H9 (cell line): ENCODE results near the gene BCAS3. TPM values are rescaled to one million over a fixed set of nuclear protein-coding genes. Genes with fewer than 3 reads are reported as not detected.

ENCODE experiments used
- DNase-seq: peaks from one replicate; pipeline ENCODE4 v3.0.0-alpha.2; 2017
- H2AFZ ChIP-seq: one replicate; pipeline ENCODE4 v1.6.1; 2013; ENCODE audit warnings: mild to moderate bottlenecking, low read length, control low read depth, moderate library complexity
- H2AK5ac ChIP-seq: 2 replicates; pipeline ENCODE4 v1.6.1; 2013; ENCODE audit warnings: low read length, control low read depth, mixed read lengths; ENCODE audit not compliant: insufficient read length
- H2BK120ac ChIP-seq: one replicate; pipeline ENCODE4 v1.6.1; 2013; ENCODE audit warnings: low read depth, mild to moderate bottlenecking, low read length, control low read depth, inconsistent platforms; ENCODE audit not compliant: poor library complexity, severe bottlenecking
- H2BK12ac ChIP-seq: 2 replicates; pipeline ENCODE4 v1.6.1; 2013; ENCODE audit warnings: low read length, control low read depth, mixed read lengths, low read depth; ENCODE audit not compliant: insufficient read length
- H2BK15ac ChIP-seq: 2 replicates; pipeline ENCODE4 v1.6.1; 2013; ENCODE audit warnings: low read depth, low read length, control low read depth
- H2BK20ac ChIP-seq: one replicate; pipeline ENCODE4 v1.6.1; 2013; ENCODE audit warnings: low read depth, mild to moderate bottlenecking, low read length, control low read depth, inconsistent platforms; ENCODE audit not compliant: poor library complexity, severe bottlenecking
- H2BK5ac ChIP-seq: 2 replicates; pipeline ENCODE4 v1.6.1; 2013; ENCODE audit warnings: low read length, control low read depth, mixed read lengths; ENCODE audit not compliant: insufficient read length
- H3K14ac ChIP-seq: 2 replicates; pipeline ENCODE4 v1.6.1; 2013; ENCODE audit warnings: low read length, control low read depth; ENCODE audit not compliant: insufficient read depth
- H3K18ac ChIP-seq: 2 replicates; pipeline ENCODE4 v1.6.1; 2013; ENCODE audit warnings: low read depth, mild to moderate bottlenecking, mixed read lengths, low read length, control low read depth; ENCODE audit not compliant: insufficient read length
- H3K23ac ChIP-seq: 2 replicates; pipeline ENCODE4 v1.6.1; 2013; ENCODE audit warnings: low read length, control low read depth, mixed read lengths, low read depth; ENCODE audit not compliant: insufficient read length
- H3K23me2 ChIP-seq: 2 replicates; pipeline ENCODE4 v1.6.1; 2013; ENCODE audit warnings: low read depth, mild to moderate bottlenecking, mixed read lengths, low read length, control low read depth; ENCODE audit not compliant: insufficient read length, poor library complexity, severe bottlenecking
- H3K27ac ChIP-seq: 2 replicates; pipeline ENCODE4 v1.5.1; 2013; ENCODE audit warnings: low read length, control low read depth, mixed read lengths, low read depth; ENCODE audit not compliant: insufficient read length
- H3K27me3 ChIP-seq: 2 replicates; pipeline ENCODE4 v1.6.1; 2013; ENCODE audit warnings: low read length, control low read depth, inconsistent platforms; ENCODE audit not compliant: insufficient read depth
- H3K4ac ChIP-seq: 2 replicates; pipeline ENCODE4 v1.6.1; 2013; ENCODE audit warnings: low read depth, mild to moderate bottlenecking, control low read depth, inconsistent platforms, low read length, moderate library complexity
- H3K4me1 ChIP-seq: 2 replicates; pipeline ENCODE4 v1.6.1; 2013; ENCODE audit warnings: low read length, control low read depth, inconsistent platforms; ENCODE audit not compliant: insufficient read depth
- H3K4me2 ChIP-seq: 2 replicates; pipeline ENCODE4 v1.6.1; 2013; ENCODE audit warnings: low read length, control low read depth, mixed read lengths; ENCODE audit not compliant: insufficient read length, insufficient read depth
- H3K56ac ChIP-seq: 2 replicates; pipeline ENCODE4 v1.6.1; 2013; ENCODE audit warnings: low read depth, mild to moderate bottlenecking, mixed read lengths, low read length, control low read depth; ENCODE audit not compliant: insufficient read length
- H3K79me1 ChIP-seq: 2 replicates; pipeline ENCODE4 v1.6.1; 2013; ENCODE audit warnings: low read depth, mild to moderate bottlenecking, moderate library complexity, low read length, control low read depth, inconsistent platforms; ENCODE audit not compliant: insufficient read depth, poor library complexity, severe bottlenecking
- H3K79me2 ChIP-seq: 2 replicates; pipeline ENCODE4 v1.6.1; 2013; ENCODE audit warnings: low read length, control low read depth, inconsistent platforms; ENCODE audit not compliant: insufficient read depth
- H3K9ac ChIP-seq: 2 replicates; pipeline ENCODE4 v1.6.1; 2013; ENCODE audit warnings: low read length, control low read depth, mixed read lengths; ENCODE audit not compliant: insufficient read length; ENCODE audit errors: extremely low read depth
- H3K9me3 ChIP-seq: one replicate; pipeline ENCODE4 v1.6.1; 2013; ENCODE audit warnings: low read depth, low read length, inconsistent platforms; ENCODE audit not compliant: control insufficient read depth
- H3T11ph ChIP-seq: one replicate; pipeline ENCODE4 v1.6.1; 2013; ENCODE audit warnings: mild to moderate bottlenecking, low read length, control low read depth, inconsistent platforms
- H4K20me1 ChIP-seq: one replicate; pipeline ENCODE4 v1.6.1; 2013; ENCODE audit not compliant: control insufficient read depth, insufficient read length, insufficient read depth
- H4K5ac ChIP-seq: 2 replicates; pipeline ENCODE4 v1.6.1; 2013; ENCODE audit warnings: low read depth, mild to moderate bottlenecking, mixed read lengths, low read length, control low read depth; ENCODE audit not compliant: insufficient read length
- H4K8ac ChIP-seq: replicated peaks from 2 replicates; pipeline ENCODE4 v1.6.1; 2013; ENCODE audit warnings: low read length, control low read depth, mixed read lengths, low read depth; ENCODE audit not compliant: insufficient read length
- H4K91ac ChIP-seq: 2 replicates; pipeline ENCODE4 v1.6.1; 2013; ENCODE audit warnings: low read depth, mild to moderate bottlenecking, moderate library complexity, mixed read lengths, low read length, control low read depth; ENCODE audit not compliant: insufficient read length
- H3K27ac Mint-ChIP-seq, 3 experiments: 2 replicates in 2 of 3; 3 replicates in 1 of 3; pipeline ENCODE4 v1.8.0; 2020 to 2021; ENCODE audit warnings: mixed read lengths in 3 of 3, mild to moderate bottlenecking in 1 of 3, moderate library complexity in 1 of 3
- H3K27me3 Mint-ChIP-seq: 2 replicates; pipeline ENCODE4 v1.8.0; 2021; ENCODE audit warnings: low read depth, mild to moderate bottlenecking, moderate library complexity, mixed read lengths
- H3K36me3 Mint-ChIP-seq, 3 experiments: 2 replicates in 2 of 3; 3 replicates in 1 of 3; pipeline ENCODE4 v1.8.0; 2020 to 2021; ENCODE audit warnings: low read depth in 3 of 3, mixed read lengths in 3 of 3; ENCODE audit not compliant: insufficient read depth in 1 of 3
- H3K4me1 Mint-ChIP-seq, 2 experiments: 2 replicates each; pipeline ENCODE4 v1.8.0; 2020; ENCODE audit warnings: mixed read lengths in 2 of 2
- H3K4me3 Mint-ChIP-seq, 2 experiments: 2 replicates in 1 of 2; 3 replicates in 1 of 2; pipeline ENCODE4 v1.8.0; 2020 to 2021; ENCODE audit warnings: mild to moderate bottlenecking in 2 of 2, mixed read lengths in 2 of 2, moderate library complexity in 1 of 2
- H3K9me3 Mint-ChIP-seq, 2 experiments: 2 replicates in 1 of 2; 3 replicates in 1 of 2; pipeline ENCODE4 v1.8.0; 2020; ENCODE audit warnings: mild to moderate bottlenecking in 2 of 2, mixed read lengths in 2 of 2, moderate library complexity in 1 of 2
- CTCF ChIP-seq: fragments of 200-600 bp; sonication (generic); conservative IDR thresholded peaks from 3 replicates; pipeline ENCODE4 v1.8.0; 2021; ENCODE audit warnings: antibody characterized with exemption, mild to moderate bottlenecking
- WGBS: extraction: QIAGEN DNeasy Blood & Tissue Kit; methylation state at CpG from one replicate; pipeline ENCODE4 v1.1.7; 2013; ENCODE audit warnings: missing lambda C conversion rate, low lambda C conversion rate, mixed read lengths; ENCODE audit not compliant: insufficient read length; ENCODE audit errors: extremely low coverage; 5-methylcytosine and 5-hydroxymethylcytosine counted together
- total RNA-seq: library from RNA; stranded (reverse); gene quantifications from 2 replicates; pipeline ENCODE4 v1.2.1, GENCODE V29; 2021

BCAS3 gene
- total RNA-seq, 1 experiment from 2014 or later: 22.4 TPM

- Histone ChIP-seq H3K23ac (no peak overlapping the region), H4K20me1 (no peaks in the 10 kb centered on the region), H4K5ac (no peak overlapping the region), H3K18ac (no peak overlapping the region), H4K91ac (no peak overlapping the region), H3K79me1 (no peaks in the 10 kb centered on the region), H3K56ac (no peak overlapping the region), H3K79me2 (no peaks in the 10 kb centered on the region), H2BK5ac (no peak overlapping the region), H2BK120ac (no peak overlapping the region), H3K27me3 (no peaks in the 10 kb centered on the region), H2AFZ (no peak overlapping the region), H2BK12ac (no peak overlapping the region), H2AK5ac (no peak overlapping the region), H3K14ac (no peak overlapping the region), H3K9me3 (no peaks in the 10 kb centered on the region), H3T11ph (no peak overlapping the region), H3K27ac (no peak overlapping the region), H2BK20ac (no peak overlapping the region), H2BK15ac (no peak overlapping the region), H3K4me1 (no peaks in the 10 kb centered on the region), H3K9ac (no peak overlapping the region), H3K4ac (no peak overlapping the region), H4K8ac (no peak overlapping the region), H3K4me2 (no peak overlapping the region), H3K23me2 (no peaks in the 10 kb centered on the region)
- WGBS: 100% methylated on average over 1 of the region's 4 CpGs
- Mint-ChIP-seq H3K27me3 (no peaks in the 10 kb centered on the region), H3K4me1 (no peaks in the 10 kb centered on the region), H3K27ac (no peak overlapping the region), H3K4me3 (no peak overlapping the region), H3K9me3 (no peaks in the 10 kb centered on the region), H3K36me3 (no peaks in the 10 kb centered on the region)
- no peak for DNase-seq
- TF ChIP-seq CTCF: no peak
Observed at GRCh38 chr17:61130330-61130729, 452.7 kb downstream of the BCAS3 start.
